CD4-positive, alpha-beta T cell treated with Interferon gamma for 1 hour (primary cell): Measurements from ENCODE around the gene DYSF.

ENCODE experiments used
- DNase-seq: peaks from one replicate; pipeline ENCODE4 v3.0.0-alpha.2; 2020

The DYSF gene

GRCh38 chr2:71605173-71605641, 151.8 kb downstream of the DYSF start:
- no peak for DNase-seq

GRCh38 chr2:71605781-71606241, 152.4 kb downstream of the DYSF start:
- no peak for DNase-seq

- no peak for DNase-seq
These were observed 152.9 kb downstream of the DYSF start for GRCh38 chr2:71606244-71606643.

- no peak for DNase-seq
These were observed 154.0 kb downstream of the DYSF start for GRCh38 chr2:71607151-71607889.

- no peak for DNase-seq
These were observed 154.7 kb downstream of the DYSF start for GRCh38 chr2:71608034-71608433.

GRCh38 chr2:71608441-71608840, 155.1 kb downstream of the DYSF start:
- DNase-seq, result no peak

- DNase-seq, result no peak
These were observed 155.7 kb downstream of the DYSF start for GRCh38 chr2:71609029-71609428.

GRCh38 chr2:71609441-71609840, 156.1 kb downstream of the DYSF start:
- DNase-seq, result no peak

- no peak for DNase-seq
These were observed 156.6 kb downstream of the DYSF start for GRCh38 chr2:71609958-71610357.

- DNase-seq, result no peak
These were observed 157.3 kb downstream of the DYSF start for GRCh38 chr2:71610671-71611070.

GRCh38 chr2:71611247-71611646, 157.9 kb downstream of the DYSF start:
- no peak for DNase-seq

GRCh38 chr2:71611781-71612527, 158.6 kb downstream of the DYSF start:
- DNase-seq, result no peak

- no peak for DNase-seq
These were observed 159.4 kb downstream of the DYSF start for GRCh38 chr2:71612581-71613402.

GRCh38 chr2:71613403-71613952, 160.1 kb downstream of the DYSF start:
- no peak for DNase-seq

GRCh38 chr2:71613953-71614925, 160.9 kb downstream of the DYSF start:
- no peak for DNase-seq

- no peak for DNase-seq
These were observed 161.8 kb downstream of the DYSF start for GRCh38 chr2:71614976-71615766.

- no peak for DNase-seq
These were observed 162.7 kb downstream of the DYSF start for GRCh38 chr2:71615767-71616730.

GRCh38 chr2:71617266-71617665, 163.9 kb downstream of the DYSF start:
- no peak for DNase-seq

- DNase-seq, result no peak
These were observed 165.2 kb downstream of the DYSF start for GRCh38 chr2:71618327-71619113.
